HUES64 (cell line): ENCODE results near the gene SCD5.

Experiments
- H3K27ac ChIP-seq: 2 replicates; pipeline ENCODE4 v1.7.0; 2013; ENCODE audit warnings: low read depth, low read length, inconsistent platforms
- H3K27me3 ChIP-seq: 2 replicates; pipeline ENCODE4 v1.6.1; 2013; ENCODE audit warnings: mild to moderate bottlenecking, low read length; ENCODE audit not compliant: insufficient read depth
- H3K36me3 ChIP-seq: 2 replicates; pipeline ENCODE4 v1.6.1; 2013; ENCODE audit warnings: mild to moderate bottlenecking, low read length; ENCODE audit not compliant: insufficient read depth
- H3K4me1 ChIP-seq: 2 replicates; pipeline ENCODE4 v1.6.1; 2013; ENCODE audit warnings: mild to moderate bottlenecking, low read length, moderate library complexity; ENCODE audit not compliant: insufficient read depth
- H3K4me3 ChIP-seq: 2 replicates; pipeline ENCODE4 v1.5.1; 2013; ENCODE audit warnings: mild to moderate bottlenecking, low read length, moderate library complexity
- H3K9ac ChIP-seq: 2 replicates; pipeline ENCODE4 v1.6.1; 2013; ENCODE audit warnings: mild to moderate bottlenecking, low read depth, low read length
- H3K9me3 ChIP-seq: 2 replicates; pipeline ENCODE4 v1.6.1; 2013; ENCODE audit warnings: low read depth, low read length; ENCODE audit not compliant: insufficient read depth
- WGBS: fragments of 150-250, 120-280 bp; methylation state at CpG from one replicate; pipeline ENCODE4 v1.1.7; 2013; ENCODE audit warnings: missing lambda C conversion rate; 5-methylcytosine and 5-hydroxymethylcytosine counted together

Gene SCD5

DNA sequence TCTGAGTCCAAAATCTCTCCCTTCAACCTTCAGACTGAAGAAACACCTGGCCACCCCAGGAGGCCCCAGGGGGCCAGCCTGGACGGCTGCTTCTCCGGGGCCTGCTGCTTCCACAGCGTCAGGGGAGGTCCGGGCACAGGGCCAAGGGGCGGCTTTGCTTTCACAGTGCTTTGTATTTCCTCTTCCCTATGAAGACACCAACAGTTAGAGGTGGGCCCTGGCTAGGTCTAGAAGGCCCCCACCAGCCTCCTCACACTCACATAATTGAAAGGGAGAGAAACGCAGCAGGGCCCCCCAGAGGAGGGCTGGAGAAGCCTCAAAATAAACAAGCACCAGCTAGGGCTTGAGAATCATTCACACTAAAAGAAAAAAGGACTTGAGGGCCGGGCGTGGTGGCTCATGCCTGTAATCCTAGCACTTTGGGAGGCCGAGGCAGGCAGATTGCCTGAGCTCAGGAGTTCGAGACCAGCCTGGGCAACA lies 17.8 kb downstream of the SCD5 start:
- 54% methylated on average over 9 of the region's 10 CpGs for WGBS
- no peak overlapping the region for H3K27ac ChIP-seq

DNA sequence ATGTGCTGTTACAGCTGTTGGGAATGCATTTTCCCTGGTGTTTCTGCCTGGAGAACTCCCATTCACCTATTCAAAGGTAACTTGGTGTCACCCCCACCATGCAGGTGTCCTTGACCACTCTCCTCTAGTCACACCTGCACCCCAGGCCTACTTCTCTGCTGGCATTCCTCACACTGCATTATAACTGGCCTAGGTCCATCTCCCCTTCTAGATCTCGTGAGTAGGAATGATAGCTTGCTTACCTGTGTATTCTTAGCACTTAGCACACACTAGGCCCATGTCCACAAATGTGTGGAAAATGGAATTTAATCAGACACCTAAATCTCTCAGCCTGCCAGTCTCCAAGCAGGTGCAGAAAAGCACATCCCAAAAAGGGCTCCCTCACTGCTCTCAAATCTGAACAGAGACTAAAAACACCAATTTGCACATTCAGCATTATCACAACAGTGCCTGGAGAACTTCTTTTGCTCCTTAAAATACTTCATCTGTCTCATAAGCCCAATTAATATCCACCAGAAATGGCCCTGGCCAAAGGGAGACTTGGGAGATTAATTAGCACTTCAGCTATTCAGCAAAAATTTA lies 18.3 kb downstream of the SCD5 start:
- H3K27me3 ChIP-seq: peaks cover 84% of the 10 kb centered on the region
- H3K36me3 ChIP-seq: no peaks in the 10 kb centered on the region
- H3K4me3 ChIP-seq: no peak overlapping the region
- WGBS: 83% methylated on average over 1 of the region's 1 CpG
- H3K9me3 ChIP-seq: no peaks in the 10 kb centered on the region
- peaks cover 18% of the 10 kb centered on the region for H3K4me1 ChIP-seq
- H3K27ac ChIP-seq: no peak overlapping the region
- no peak overlapping the region for H3K9ac ChIP-seq

More for the DNA sequence above, 17.8 kb downstream of the SCD5 start:
- Histone ChIP-seq H3K9me3 (no peaks in the 10 kb centered on the region), H3K27me3 (peaks cover 85% of the 10 kb centered on the region), H3K4me1 (peaks cover 24% of the 10 kb centered on the region), H3K9ac (no peak overlapping the region), H3K36me3 (no peaks in the 10 kb centered on the region), H3K4me3 (no peak overlapping the region)

DNA sequence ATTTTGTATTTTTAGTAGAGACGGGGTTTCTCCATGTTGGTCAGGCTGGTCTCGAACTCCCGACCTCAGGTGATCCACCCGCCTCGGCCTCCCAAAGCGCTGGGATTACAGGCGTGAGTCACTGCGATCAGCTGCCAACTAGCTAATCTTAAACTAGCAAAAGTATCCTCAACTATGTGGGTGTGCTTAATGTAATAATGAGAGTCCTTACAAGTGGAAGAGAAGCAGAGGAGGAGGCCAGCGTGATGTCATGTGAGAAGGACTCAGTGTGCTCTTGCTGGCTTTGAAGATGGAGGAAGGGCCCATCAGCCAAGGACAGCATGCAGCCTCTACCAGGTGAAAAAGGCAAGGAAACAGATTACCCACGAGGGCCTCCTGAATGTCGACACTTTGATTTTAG lies 19.6 kb downstream of the SCD5 start:
- H3K9ac ChIP-seq: no peak overlapping the region
- peaks cover 7% of the 10 kb centered on the region; the same call in 1 of the 2 replicates for H3K4me1 ChIP-seq
- H3K27ac ChIP-seq: no peak overlapping the region
- H3K4me3 ChIP-seq: no peak overlapping the region
- no peaks in the 10 kb centered on the region for H3K9me3 ChIP-seq
- 95% methylated on average over 10 of the region's 11 CpGs for WGBS
- H3K36me3 ChIP-seq: no peaks in the 10 kb centered on the region
- peaks cover 78% of the 10 kb centered on the region for H3K27me3 ChIP-seq

DNA sequence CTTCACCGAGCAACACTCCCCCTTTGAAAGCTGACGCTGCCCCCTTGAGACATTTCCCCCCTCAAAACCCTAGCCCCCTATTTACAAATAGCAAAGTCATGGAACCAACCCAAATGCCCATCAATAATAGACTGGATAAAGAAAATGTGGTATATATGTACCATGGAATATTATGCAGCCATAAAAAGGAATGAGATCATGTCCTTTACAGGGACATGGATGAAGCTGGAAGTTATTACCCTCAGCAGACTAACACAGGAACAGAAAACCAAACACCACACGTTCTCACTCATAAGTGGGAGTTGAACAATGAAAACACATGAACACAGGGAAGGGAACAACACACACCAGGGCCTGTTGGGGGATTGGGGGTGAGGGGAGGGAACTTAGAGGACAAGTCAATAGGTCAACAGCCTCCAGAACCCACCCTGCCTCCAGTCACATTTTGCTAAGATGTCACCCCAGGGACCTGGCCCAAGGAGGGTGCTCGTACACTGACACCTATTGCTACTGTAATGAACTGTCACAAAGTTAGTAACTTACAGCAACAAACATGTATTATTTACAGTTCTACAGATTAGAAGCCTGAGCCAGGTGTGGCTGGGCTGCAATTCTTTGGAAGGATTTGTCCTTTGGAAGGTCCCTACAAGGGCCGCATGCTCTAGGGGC lies 20.6 kb downstream of the SCD5 start:
- Histone ChIP-seq H3K9ac (no peak overlapping the region), H3K27me3 (peaks cover 72% of the 10 kb centered on the region), H3K9me3 (no peaks in the 10 kb centered on the region), H3K4me1 (peaks cover 6% of the 10 kb centered on the region; the same call in 1 of the 2 replicates), H3K4me3 (no peak overlapping the region), H3K27ac (no peak overlapping the region), H3K36me3 (no peaks in the 10 kb centered on the region)
- WGBS: 93% methylated on average over 3 of the region's 5 CpGs

DNA sequence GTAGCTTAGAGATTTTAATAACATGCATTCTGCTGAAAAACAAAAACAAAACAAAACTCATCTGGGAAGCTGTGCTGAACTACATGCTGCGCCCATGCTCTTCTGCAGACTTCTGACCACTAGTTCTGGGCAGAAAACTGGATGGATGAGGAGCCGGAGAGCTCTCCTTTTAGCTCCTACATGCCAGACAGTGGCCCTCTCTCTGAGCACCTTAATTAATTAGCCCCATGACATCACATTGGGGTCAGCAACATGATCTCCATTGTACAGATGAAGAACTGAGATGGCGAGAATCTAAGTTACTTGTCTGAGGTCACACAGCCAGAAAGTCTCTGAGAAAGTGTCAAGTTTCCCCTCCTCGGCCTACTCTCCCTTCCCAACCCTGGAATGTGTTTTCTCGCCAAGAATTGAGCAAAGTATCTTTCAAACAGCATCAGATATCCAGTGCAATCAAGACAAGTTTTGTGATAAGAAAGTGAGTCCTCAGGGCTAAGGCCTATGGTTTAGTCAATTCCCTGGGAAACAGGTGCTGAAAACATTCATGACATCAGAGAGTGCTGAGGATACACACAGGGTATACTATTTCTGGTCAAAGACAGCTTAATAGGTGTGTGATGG lies 21.6 kb downstream of the SCD5 start:
- 89% methylated on average over 5 of the region's 5 CpGs for WGBS
- H3K4me1 ChIP-seq: peaks cover 4% of the 10 kb centered on the region; the same call in 1 of the 2 replicates

DNA sequence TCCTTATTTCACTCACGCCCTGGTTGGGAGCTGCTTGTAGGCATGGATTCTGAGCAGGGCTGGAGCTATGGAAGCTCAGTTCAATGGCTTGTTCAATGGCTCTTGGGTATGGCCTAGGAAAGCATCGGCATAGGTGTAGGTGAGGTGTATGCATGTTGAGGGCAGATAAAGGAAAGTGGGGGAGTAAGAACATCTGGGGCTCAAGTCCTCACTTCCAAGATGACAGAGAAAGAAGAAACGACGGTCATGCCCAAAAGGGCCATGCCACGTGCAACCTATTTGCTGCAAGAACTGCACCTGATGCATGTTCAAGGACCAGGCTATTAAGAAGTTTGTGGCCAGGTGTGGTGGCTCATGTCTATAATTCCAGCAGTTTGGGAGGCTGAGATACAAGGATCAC lies 23.4 kb downstream of the SCD5 start:
- Histone ChIP-seq H3K27me3 (peaks cover 62% of the 10 kb centered on the region), H3K27ac (no peak overlapping the region), H3K4me1 (no peaks in the 10 kb centered on the region; the same call in 1 of the 2 replicates), H3K4me3 (no peak overlapping the region), H3K9ac (no peak overlapping the region), H3K36me3 (no peaks in the 10 kb centered on the region), H3K9me3 (no peaks in the 10 kb centered on the region)
- 94% methylated on average over 5 of the region's 5 CpGs for WGBS

More for the DNA sequence above, 21.6 kb downstream of the SCD5 start:
- Histone ChIP-seq H3K27ac (no peak overlapping the region), H3K9me3 (no peaks in the 10 kb centered on the region), H3K4me3 (no peak overlapping the region), H3K36me3 (no peaks in the 10 kb centered on the region), H3K27me3 (peaks cover 71% of the 10 kb centered on the region), H3K9ac (no peak overlapping the region)

DNA sequence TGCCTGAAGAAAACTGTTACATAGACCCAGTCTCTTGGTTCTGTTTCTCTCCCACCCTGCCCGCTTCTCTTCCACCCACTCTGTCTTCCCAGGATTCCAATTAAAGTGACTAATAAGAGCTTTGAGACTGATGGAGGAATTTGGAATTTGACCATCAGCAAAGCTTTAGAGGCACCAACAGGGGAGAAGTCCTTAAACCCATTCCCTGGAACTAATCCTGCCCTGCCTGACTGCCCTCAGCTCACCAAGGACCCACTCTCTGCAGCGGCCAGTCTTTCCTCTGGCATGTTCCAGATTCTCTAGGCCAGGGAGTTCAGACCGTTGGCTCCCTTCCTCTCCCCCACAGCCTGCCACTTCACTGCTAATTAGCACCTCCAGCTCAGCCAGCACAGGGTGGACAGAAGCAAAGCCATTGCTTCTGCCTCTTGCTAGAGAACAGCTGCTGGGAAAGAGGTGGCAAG lies 23.9 kb downstream of the SCD5 start:
- Histone ChIP-seq H3K4me1 (no peaks in the 10 kb centered on the region; the same call in 1 of the 2 replicates), H3K9ac (no peak overlapping the region), H3K36me3 (no peaks in the 10 kb centered on the region), H3K27ac (no peak overlapping the region), H3K4me3 (no peak overlapping the region), H3K27me3 (peaks cover 57% of the 10 kb centered on the region), H3K9me3 (no peaks in the 10 kb centered on the region)
- 38% methylated on average over 2 of the region's 3 CpGs for WGBS

DNA sequence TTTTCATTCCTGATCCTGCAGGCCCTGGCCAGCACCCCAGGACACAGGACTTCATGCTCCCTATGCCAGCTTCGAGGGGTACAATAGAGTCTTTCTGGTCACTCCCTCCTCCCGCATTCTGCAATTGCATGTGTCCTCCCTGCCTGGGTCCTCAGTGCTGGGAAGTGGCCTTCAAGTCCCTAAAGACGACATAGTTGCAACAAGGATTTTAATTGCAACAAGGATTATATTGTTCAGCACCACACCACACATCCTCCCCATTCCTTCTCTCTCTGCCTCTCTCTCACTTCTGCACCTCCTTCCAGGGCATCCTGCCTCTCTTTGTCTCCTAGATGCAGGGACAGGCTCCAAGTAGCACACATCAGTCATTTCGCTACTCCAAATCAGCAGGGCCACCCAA lies 25.5 kb downstream of the SCD5 start:
- Histone ChIP-seq H3K27ac (no peak overlapping the region), H3K4me1 (no peaks in the 10 kb centered on the region; the same call in 1 of the 2 replicates), H3K27me3 (peaks cover 59% of the 10 kb centered on the region), H3K9me3 (no peaks in the 10 kb centered on the region), H3K36me3 (no peaks in the 10 kb centered on the region), H3K4me3 (no peak overlapping the region), H3K9ac (no peak overlapping the region)
- 75% methylated on average over 4 of the region's 4 CpGs for WGBS

DNA sequence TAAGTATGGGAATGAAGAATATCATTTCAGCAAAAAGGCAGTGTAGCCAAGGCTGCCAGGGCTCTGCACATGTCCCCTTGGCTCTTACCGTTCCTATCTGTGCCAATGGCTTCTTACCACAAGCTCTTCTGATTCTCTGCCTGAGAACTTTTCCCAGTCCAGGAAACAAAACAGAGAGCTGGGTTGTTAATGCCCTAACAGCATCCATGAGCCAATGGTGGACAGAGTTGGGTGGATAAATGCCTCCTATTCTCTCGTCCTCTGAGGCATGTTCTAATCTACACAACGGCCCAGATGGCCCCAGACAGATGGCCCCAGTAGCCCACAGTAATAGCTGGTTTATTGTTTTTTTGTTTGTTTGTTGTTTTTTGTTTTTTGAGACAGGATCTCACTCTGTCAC lies 28.0 kb downstream of the SCD5 start:
- Histone ChIP-seq H3K27ac (no peak overlapping the region), H3K4me3 (no peak overlapping the region), H3K9me3 (peaks cover 5% of the 10 kb centered on the region; the same call in 1 of the 2 replicates), H3K27me3 (peaks cover 44% of the 10 kb centered on the region), H3K36me3 (no peaks in the 10 kb centered on the region), H3K9ac (no peak overlapping the region), H3K4me1 (no peaks in the 10 kb centered on the region; the same call in 1 of the 2 replicates)
- WGBS: 87% methylated on average over 3 of the region's 3 CpGs

DNA sequence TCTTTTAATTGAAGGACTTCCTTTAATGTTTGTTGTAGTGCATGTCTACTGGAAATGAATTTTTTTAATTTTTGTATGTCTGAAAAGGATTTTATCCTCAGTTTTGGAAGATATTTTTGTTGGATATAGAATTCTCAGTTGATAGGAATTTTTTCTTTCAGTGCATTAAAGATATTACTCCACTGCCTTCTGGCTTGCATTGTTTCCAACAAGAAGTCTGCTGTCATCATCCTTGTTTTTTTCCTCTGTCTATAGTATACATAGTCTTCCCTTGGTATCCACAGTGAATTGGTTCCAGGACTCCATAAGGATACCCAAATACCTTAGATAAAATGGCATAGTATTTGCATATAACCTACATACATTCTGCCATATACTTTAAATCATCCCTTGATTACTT lies 33.5 kb downstream of the SCD5 start:
- peaks cover 20% of the 10 kb centered on the region for H3K27me3 ChIP-seq
- H3K9ac ChIP-seq: no peak overlapping the region
- H3K27ac ChIP-seq: no peak overlapping the region
- H3K9me3 ChIP-seq: peaks cover 14% of the 10 kb centered on the region; the same call in 1 of the 2 replicates
- no peaks in the 10 kb centered on the region for H3K4me1 ChIP-seq
- H3K4me3 ChIP-seq: no peak overlapping the region
- no peaks in the 10 kb centered on the region for H3K36me3 ChIP-seq

DNA sequence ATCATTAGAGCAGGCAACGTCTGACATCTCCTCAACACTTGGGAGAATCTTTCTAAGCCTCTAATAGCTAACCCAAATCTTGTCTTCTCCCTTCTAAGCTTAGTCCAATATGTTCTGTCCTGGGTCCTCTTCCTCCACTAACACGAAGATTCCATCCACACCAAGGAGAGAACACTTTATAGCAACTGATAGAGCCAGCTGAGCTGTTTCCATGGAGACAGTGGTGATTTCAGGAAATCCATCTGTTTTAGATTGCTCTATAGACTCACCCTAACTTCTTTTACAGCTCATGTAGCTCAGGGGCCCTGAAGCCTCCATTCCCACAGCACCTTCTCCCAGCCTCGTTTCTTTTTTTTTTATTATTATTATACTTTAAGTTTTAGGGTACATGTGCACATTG lies 37.4 kb downstream of the SCD5 start:
- H3K9ac ChIP-seq: no peak overlapping the region
- no peaks in the 10 kb centered on the region for H3K4me1 ChIP-seq
- H3K27me3 ChIP-seq: peaks cover 20% of the 10 kb centered on the region
- H3K27ac ChIP-seq: no peak overlapping the region
- H3K9me3 ChIP-seq: peaks cover 13% of the 10 kb centered on the region; the same call in 1 of the 2 replicates
- no peaks in the 10 kb centered on the region for H3K36me3 ChIP-seq
- no peak overlapping the region for H3K4me3 ChIP-seq
- WGBS: 67% methylated on average over 2 of the region's 3 CpGs
